CD4-positive, alpha-beta T cell treated with Interferon alpha-2 for 1 hour (primary cell): Measurements from ENCODE around the gene GPR176.

ENCODE experiments used
- DNase-seq, 2 donors: peaks; one replicate each; pipeline ENCODE4 v3.0.0-alpha.2; 2020 to 2022

The GPR176 gene

DNA sequence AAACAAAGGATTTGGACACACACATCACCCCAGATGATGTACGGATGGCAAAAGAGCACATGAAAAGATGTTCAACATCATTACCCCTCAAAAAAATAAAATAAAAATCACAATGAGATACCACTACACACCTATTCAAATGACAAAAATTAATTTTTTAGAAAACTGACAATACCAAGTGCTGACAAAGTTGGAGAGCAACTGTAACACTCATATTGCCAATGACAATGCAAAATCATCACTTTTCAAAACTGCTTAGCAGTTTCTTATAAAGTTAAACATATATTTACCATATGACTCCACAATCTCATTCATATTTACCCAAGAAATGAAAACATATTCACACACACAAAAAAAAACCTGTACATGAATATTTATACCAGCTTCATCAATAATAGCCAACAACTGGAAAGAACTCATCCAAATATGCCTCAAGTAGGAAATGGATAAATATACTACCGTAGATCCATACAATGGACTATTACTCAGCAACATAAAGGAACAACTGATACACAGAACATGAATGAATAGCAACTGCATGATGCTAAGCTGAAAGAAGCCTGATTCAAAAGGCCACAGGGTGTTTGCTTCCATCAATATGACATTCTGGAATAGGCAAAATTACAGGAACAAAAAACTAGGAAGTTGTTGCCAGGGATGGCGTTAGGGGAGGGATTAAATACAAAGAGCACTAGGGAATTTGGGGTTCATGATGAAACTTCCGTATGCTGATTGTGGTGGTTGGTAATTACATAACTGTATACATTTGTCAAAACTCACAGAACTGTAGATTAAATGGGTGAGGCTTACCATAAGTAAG, 138.7 kb downstream of the GPR176 start:
- peak in 1 of 2 donors; percentile 3 for DNase-seq

DNA sequence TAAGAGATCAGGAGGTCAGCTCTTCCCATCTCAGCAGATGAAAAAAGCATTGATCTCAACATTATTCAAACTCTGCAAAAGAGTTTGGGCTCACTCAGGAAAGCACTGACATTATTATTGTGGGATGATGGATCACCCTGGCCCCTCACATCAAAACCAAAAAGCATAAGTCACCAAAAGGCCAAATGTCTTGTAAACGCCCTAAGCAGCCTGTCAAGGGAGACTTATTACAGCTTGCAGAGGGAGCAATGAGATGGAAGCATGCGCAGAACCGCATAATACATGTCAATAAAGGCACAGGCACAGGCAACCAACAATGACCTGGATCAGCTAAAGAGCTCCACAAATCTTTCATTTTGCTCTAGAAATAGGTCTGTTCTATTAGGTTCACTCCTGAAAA, 142.0 kb downstream of the GPR176 start:
- no peak for DNase-seq

DNA sequence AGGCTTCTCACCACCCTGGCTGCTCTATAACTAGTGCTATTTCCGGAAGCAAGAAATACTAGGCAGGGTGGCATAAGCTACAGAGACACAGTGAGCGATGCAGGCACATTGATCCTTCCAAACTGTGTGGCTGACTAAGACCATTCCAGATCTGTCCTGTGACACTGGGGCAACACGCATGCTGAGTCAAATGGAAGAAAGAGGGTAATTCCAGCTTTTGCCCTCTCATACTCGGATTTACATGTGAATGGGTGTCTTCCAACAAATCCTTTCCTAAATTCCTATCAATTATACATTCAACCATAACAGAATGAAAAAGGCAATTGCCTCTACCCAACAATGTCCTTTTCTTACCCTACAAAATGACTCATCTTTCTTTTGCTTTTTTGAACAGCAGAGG, 142.6 kb downstream of the GPR176 start:
- no peak for DNase-seq

DNA sequence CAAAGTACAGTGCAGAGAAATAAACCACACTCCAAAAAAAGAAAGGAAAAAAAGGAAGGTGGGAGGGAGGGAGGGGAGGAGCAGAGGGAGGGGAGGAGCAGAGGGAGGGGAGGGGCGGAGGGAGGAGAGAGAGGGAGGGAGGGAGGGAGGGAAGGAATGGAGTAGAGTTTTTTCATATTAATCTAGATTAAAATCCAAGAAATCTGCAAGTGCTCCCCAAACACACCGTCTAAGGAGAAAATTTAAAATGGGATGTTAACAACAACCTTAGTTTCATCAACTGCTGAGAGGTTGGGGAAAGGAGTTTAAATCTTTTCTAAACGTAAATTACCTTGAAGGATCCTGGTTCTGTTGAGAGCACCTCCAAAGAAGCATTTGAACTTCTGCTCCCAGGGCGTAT, 144.0 kb downstream of the GPR176 start:
- no peak for DNase-seq

DNA sequence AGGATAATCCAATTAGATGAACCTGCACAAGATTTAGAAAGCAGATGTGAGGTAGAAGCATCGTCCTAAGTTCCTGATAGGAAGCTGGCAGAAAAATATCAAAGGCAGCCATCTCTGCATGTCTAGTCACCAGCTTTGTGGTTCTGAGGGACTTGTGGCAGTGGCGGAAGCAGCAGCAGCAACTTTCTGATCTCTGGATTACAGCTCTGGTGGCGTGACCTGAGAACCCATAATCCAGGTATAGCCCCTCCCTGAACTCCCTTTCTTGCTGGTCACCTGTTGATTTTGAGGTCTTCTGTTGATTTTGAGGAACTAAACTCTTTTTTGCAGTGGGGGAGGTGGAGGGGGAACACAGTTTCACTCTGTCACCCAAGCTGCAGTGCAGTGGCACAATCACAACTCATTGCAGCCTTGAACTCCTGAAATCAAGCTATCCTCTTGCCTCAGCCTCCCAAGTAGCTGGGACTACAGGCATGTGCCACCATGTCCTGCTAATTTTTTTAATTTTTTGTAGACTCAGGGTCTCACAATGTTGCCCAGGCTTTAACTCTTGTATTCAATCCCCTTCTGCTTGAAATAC, 145.3 kb downstream of the GPR176 start:
- DNase-seq: peak; percentile 9 to 53

DNA sequence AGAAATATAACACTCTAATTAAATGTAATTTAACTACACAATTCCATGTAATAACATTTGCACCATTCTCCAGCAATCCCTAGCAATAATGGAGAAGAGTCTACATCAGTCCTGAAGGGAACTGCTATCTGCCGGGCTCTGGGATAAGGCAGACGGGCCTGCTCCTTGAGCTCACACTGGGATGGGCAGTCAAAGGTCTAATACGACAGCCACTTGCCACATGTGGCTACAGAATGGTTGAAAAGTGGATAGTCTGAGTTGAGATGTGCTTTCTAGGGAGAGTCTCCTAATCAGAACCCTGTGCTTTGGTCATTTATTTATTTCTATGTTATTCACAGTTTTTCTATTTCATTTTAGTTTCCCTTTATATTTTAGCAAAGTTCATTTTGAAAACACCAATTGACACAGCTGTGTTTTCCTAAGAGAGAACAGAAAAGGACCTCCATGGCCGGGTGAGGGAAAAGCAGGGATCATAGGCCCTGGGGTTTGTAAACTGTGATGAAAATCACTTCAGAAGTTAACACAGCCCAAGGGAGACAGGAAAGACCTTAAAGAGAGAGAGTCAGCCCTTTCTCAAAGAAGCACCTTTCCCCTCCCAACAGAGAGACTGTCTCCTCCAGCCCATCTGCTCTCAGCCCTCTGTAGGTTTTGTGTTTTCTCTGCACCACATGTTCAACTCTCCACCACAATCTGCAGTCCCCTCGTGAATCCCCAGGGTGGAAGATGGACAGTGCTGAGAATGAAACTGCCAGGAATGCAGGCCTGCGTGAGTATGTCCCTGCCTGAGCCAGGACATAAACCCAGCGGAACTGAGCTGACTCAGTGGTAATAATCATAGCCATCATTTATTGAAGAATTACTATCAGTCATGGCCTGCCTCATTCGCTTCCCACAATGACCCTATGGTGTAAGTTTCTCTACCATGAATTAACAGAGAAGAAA, 149.0 kb downstream of the GPR176 start:
- DNase-seq: no peak

DNA sequence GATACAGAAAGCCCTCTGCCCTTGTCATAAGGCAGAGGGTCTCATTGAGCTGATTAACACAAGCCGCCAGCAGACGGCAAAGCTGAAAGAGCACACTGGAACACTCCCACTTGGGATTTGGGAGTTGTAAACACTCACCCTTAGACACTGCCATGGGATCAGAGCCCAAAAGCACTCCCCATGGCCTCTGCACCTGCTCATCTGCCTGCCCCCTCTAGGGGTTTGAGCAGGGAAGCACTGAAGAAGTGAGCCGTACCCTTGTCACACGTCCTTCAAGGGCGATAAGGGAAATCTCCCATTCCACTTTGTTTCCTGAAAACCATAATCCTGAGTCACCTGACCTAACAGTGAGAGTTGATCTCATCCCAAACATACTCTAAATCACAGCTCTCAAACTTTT, 152.1 kb downstream of the GPR176 start:
- DNase-seq: no peak

DNA sequence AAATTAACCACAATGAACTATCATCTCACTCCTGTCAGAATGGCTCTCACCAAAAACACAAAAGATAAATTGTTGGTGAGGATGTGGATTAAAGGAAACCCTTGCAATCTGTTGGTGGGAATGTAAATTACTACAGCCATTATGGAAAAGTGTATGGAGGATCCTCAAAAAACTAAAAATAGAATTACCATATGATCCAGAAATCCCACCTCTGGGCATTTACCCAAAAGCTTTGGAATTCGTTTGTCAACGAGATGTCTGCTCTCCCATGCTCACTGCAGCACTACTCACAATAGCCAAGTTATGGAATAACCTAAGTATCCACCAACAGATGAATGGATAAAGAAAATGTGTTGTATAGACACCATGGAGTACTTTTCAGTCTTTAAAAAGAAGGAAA, 159.1 kb downstream of the GPR176 start:
- no peak for DNase-seq

DNA sequence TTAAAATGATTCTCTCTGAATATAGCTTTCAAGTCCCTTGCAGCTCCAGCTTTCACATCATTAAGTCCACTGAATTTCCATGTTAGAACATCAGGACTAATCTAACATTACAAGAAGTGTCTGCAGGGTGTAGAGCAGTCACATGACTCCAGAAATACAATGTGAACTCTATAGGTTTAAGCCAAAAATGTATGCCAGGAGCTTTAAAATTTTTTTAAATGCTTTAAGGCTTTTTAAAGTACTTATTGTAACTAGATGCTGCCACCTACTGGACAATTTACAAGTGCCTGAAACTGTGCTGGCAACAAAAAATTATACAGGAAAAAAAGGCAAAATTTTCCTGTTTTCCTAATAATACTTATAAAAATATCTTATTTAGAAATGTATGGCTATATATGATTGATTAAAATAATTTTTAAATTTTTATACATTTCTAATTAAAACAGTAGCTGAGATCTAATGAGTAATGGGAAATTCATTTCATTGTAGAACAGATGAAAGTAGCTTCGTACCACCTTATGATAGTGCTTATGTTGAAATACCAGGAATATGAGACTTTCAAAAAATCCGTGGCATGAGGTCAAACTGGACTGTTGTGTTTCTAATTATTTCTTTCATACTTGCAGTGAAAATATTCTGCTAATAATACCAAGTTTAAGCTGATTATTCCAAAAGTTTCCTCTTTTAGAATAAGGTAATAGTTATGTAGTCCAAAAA, 163.1 kb downstream of the GPR176 start:
- DNase-seq: peak in 1 of 2 donors; percentile 65

DNA sequence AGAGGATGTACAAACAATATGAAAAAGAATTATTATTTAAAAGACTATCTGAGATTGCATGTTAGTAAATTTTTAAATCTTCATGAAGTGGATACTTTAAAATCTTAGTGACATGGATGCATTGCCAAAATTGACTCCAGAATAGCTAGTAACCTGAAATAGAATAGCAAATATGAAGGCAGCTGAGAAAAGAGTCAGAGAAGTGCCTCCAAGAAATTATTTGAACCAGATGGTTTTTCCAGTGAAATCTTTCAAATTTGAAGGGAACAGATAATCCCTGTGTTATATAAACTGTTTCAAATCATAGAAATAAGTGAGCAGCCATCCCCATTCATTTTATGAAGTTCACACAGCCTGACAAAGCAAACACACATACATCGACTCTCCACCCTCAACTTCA, 167.1 kb downstream of the GPR176 start:
- DNase-seq: no peak

DNA sequence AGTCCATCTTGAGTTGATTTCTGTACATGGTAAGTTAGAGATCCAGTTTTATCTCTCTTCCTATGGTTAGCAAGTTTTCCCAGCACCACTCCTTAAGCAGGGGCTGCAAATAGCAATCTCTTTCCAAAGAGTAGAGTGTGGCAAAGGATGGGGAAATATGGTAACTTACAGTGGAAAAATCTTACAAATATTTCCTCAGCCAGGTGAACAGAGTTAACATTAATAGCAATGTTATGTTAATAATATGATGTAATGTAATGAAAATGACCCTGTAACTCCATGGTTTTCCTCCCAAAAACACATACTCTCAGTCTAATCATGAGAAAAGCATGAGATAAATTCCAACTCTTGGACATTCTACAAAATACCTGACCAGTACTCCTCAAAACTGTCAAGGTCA, 167.8 kb downstream of the GPR176 start:
- DNase-seq: no peak
